AG20443 (cell line): ENCODE data around the gene QSOX2.

Experiments
- DNase-seq: peaks from one replicate; pipeline ENCODE4 v3.0.0; 2012; ENCODE audit warnings: low spot score, mixed read lengths

QSOX2 gene

DNA sequence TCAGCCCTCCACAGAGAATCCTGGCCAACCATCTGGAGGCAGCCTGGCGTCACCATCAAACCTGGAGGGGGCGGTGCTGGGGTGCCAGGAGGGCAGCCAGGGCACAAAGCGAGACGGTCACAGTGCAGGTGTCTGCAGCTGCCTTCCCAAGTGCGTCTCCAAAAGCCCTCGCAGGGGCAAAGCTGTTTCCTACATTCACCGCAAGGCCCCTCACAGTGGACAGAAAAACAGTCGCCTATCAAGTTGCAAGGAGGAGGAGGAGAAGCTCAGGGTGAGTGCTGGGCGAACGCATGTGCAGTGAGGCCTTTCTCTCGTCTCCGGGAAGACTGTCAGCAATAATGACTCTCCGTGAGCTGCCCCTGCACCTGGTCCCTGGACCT is 22.7 kb downstream of the QSOX2 start:
- no peak for DNase-seq

DNA sequence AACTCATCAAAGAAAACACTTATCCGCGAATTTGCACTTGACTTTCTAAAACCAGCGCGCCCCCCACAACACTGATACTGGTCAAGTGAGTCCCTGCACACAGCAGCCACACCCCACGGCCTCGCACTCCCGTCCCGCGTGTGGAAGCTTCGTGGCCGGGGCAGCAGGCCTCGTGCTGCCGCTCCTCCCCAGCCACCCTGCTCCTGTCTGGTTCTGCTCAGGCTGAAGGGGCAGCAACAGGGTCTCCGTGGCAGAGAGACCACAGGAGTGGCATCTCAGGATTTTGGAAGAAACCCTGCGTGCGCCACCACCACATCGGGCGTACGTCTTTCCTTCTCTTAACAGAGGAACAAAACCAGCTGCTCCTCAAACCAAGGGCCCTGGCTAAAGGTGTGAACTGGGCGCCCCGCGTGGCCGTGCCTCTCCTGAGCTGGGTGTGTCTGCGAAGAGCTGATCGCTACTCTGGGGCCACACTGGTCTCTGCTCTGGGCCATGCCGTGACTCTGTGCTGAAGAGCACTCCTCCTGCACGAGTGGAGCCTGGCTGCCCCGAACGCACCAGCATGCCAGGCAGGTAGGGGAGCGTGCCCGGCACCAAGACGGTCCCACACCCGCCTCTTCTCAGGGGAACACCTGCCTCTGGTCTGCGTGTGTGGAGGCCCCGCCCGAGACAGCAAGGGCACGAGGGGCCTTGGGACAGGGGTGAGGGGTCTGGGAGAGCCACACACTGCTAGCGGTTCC is 23.3 kb downstream of the QSOX2 start:
- no peak for DNase-seq

DNA sequence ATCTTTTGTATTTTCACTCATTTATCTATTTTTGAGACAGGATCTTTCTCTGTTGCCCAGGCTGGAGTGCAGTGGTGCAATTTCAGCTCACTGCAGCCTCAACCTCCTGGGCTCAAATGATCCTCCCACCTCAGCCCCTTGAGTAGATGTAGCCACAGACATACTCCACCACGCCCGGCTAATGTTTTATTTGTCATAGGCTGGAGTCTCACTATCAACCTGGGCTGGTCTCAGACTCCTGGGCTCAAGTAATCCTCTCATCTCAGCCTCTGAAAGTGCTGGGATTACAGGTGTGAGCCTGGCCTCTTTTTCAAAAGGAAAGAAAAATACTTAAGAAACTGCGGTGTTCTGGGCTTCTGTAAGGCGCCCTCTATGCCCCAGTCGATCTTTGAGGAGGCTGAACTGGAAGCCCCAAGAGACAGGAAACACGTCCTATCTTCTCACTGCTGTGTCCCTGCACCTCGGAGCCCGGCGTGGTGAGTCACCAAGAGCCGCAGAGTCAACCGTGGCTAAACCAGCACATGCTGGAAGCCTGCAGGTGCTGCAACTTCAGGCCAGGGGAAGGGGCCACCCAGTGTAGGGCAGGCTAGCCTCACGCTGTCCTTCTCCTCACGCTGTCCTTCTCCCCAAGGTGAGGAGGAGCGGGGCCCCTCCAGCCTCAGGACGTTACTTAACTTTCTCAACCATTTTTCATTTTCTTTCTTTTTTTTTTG is 25.4 kb downstream of the QSOX2 start:
- DNase-seq: no peak

DNA sequence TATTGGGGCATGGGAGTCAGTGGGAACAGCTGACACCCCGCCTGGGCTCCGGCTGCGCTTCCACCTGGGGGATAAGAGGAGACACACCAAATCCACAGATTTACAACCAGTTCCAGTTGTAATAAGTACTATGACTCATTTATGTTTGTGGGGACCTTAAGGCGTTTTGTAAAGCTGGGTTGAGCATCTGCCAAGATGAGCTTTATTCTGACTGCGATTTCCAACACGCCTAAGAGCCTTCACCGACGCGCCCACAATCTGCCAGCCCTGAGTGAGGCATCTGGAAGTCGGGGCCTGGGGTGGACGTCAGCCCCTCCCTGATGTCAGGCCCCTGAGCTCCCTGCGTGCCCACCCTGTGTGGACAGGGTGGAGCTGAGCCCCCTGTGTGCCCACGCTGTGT is 26.3 kb downstream of the QSOX2 start:
- DNase-seq: no peak

DNA sequence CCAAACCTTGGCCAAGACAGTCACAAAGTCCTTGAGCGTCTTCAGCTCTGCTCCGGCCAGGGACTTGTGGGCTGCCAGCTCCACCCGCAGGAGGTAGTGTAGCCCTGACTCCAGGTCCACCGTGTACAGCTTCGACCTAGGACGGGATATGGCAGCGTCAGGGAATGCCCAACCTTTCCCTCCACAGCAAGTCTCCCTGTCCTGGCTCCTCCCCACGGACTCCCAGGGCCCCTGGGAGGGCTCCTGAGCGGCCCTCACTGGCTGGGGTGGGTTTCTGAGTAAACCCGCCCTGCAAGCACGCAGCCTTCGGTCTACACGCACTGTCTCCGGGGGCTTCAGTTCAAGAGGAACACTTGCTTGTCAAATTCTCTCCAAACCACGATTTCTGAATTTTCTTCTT is 26.9 kb downstream of the QSOX2 start:
- DNase-seq: no peak

DNA sequence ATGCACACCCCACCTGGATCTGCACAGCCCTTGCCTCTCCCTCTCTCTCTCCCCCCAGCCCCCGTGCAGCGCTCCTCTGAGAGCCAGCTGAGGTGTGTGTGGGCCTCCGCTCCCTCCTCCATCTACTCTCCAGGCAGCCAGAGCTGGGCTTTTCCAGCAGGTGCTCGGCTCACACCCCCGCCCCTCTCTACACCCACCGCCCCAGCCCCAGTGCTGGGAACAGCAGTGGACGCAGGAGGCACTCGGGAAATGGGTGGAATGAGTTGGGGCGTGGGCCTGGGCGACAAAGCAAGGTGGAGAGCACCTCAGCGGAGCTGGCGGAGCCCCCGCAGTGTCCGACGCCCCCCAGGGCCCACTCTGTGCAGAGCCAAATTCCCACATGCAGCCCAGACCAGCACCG is 27.3 kb downstream of the QSOX2 start:
- no peak for DNase-seq

DNA sequence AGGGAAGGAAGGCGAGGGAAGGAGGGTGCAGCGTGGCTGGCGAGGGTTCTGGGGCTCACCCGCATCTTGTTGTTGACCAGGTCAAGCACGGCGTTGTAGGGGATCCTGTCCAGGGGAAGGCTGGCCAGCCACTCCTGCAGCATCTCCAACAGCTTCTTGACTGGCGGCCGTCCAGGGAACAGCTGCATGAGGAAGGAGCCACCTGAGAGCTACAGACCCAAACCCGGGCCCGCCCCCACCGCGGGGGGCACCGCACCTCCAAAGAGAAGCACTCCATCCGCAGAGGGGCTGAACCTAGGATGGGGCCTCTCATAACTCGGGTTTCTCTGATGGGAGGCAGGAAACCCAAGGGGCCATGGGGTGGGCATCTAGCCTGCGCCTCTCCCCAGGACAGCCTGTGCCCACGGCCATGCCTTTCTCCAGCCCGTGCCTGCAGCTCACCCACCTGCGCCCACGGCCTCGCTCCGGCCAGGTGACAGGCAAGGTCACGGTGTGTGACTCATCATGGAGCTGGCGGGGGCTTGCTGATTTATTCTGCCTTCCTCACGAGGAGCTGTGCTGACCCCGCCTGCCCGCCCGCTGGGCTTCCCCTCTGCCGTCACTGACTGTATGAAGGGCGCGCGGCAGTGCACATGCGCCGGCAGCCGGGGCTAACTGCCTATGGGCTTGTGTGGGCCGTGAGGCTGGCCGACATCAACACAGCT is 28.9 kb downstream of the QSOX2 start:
- no peak for DNase-seq

DNA sequence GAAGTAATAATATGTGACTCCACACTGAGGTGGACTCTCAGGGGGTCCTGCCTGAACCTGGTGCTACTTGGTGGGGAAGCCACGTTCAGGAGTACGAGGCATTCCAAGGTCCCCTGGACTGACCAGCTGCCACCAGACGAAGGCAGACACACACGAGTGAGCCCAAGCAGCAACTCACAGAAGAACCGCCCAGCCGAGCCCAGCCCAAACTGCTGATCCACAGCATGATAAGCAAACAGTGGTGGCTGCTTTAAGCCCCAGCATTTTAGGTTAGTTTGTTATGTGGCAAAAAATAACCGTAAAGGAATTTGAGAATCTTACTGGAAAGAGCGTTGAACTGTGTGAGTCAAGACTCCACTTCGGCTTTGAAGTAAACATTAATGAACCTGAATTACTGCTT is 31.9 kb downstream of the QSOX2 start:
- DNase-seq: no peak

DNA sequence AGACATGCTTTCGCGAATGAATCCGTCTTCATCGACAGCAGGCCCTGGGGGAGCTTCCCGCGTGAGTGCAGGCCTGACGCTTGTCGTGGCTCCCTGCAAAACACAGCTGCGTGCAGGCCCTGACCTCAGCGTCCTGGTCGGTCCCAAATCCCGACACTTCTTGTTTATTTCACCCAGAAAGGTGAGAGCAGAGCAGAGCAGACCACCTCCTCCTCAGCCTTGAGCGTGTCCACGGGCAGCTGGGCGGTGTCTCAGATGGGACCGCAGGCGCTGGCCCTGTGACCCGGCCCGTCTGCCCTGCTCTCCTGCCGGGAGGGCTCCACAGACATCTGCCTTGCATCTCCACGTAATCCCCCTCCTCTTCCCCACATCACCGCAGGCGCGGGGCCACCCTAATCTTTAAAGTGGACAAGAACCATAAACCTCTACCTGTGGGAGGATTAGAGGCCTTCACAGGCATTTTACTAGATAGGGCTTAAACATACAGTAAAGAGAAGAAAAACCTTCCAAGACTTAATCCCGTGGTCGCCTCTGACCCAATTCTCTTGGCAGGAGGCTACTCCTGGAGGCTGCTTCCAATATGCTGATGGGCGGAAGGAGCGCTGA is 33.2 kb downstream of the QSOX2 start:
- DNase-seq: no peak

DNA sequence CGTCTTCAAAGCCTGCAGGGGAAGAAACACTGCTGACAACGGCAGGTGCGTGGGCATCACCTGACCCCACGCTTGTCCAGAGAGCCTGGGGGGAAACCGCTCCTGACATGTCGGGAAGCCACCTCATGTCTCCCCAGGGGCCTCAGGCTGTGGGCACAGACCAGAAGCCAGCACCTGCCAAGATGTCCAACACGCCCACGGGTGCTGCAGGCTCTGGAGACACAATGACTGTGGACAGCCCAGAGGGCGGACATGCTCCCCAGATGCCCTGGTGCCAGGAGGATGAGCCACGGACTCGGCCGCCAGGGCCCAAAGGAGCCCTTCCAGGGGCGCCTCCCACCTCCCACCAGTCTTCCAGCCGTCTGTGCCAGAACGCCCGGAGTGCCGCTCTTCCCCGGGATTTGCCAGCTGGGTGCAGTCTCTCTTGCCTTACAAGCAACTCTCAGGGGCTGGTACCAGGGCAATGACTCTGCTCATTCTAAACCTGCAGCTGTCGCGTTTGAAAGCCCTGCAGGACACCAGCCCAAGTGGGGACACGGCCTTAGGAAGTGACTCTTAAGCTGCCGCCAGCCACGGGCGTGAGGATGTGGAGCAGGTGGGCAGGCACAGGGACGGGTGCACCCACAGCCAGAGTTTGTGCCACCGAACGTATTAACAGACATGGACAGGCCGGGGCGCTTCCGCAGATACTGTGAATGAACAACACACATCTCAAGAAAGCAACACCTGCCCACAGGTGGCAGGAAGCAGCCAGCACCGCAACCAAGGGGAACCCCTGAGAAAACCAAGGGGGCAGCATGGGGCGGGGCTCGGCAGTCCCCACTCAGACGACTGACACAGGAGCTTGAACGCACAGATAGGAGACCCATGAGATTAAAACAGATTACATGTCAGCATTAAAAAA is 33.9 kb downstream of the QSOX2 start:
- DNase-seq: no peak

DNA sequence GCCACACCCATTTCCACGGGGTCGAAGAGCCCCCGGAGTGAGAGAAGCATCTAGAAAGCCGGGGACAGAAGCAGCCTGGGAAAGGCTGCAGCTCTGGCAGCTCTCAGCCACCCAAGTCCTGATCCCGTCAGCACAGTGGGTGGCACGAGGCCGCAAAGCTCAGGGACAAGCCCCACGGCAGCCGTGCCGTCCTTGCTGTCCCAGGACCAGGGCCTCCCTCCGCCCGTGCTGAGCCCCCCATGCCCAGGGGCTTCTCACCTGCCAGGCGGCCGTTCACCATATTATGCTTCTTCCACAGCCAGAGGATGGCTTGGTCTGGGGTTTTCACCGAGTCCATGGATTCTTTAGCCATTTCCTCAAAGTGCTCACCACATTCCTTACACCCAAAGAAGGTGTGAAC is 34.6 kb downstream of the QSOX2 start:
- no peak for DNase-seq

DNA sequence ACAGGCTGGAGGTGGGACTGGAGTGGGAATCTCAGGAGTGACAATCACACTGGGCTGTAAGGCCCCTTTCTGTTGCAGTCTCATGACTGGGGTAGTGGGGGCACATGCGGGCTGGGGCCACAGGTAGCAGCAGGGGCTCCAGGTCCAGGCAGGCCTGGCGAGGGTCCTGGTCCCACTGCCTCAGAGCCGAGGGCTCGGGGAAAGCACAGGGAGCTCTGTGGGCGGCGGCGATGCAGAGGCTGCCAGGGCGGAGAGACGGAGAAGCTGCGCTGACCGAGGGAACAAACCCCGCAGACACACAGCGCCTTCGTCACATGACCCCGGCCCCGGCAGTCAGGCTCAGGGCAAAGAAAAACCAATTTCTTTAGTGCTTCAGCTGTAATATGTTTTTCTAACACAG is 35.3 kb downstream of the QSOX2 start:
- DNase-seq: no peak

DNA sequence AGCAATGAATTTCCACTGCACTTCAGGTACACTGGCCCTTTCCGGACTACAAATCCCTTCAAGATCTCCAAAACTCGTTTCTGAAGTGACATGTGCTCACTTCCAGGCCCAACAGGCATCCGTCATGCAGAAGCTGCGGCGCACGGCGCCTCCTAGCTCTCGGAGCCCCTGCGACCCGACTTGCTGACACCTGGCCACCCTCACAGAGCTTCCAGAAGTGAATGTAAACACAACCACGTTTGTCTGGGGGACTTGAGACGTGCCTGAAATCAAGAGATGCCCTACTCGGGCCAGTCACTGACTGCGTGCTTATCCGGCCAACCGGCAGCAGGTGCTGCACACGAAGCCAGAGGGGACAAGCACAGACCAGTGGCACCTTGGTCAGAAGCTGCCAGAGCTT is 35.8 kb downstream of the QSOX2 start:
- DNase-seq: no peak

DNA sequence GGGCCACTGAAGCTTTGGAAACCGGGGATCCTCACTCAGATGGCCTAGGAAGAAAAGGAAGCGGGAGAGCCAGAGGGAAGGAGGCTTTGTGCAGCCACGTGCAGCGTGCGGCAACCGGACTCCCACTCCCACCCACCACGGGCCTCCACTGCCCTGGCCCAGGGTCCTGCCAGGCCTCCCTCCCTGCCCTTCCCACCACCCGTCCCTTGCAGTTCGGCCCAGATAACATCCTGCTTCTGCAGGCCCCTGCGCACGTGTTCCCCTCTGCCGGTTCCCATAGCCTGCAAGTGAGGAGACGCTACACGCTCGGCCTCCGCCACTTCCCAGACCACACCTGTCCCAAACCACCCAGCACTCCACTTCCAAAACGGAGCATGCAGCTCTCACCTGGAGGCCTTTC is 36.4 kb downstream of the QSOX2 start:
- DNase-seq: no peak

DNA sequence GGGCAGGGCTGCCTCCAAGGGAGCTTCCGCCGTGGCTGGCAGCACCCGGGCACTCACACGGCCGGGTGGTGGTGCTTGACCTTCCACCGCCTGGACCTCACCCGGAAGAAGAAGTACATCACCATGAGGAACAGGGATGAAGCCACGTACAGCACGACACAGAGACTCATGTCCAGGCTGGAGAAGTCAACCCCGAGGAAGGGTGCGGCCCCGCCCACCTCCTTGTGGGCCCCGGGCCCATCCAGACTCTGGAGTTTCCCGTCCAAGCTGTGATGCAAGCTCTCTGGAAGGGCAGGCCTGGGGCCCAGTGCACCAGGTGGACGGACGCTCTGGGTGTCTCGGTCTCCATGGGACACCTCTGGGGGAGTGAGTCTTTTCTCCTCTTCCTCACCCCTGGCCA is 36.9 kb downstream of the QSOX2 start:
- no peak for DNase-seq

DNA sequence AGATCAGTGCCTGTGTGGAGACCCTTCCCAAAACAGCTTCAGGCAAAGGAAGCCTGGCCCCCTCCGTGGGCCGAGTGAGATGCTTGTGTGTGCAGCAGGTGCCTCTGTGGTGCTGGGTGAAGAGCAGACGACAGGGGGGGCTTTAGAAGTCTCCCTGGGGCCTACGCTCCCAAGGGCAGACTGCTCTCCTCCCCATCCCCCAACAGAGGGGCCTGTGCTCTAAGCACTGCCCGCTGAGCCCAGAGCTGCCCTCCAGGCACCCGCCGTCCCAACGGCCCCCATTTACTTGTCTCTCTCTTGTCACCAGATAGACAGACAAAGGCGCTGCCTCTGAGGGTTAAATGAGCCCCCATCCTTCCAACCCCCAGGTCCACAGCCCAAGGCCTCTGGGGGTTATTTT is 38.0 kb downstream of the QSOX2 start:
- DNase-seq: no peak

DNA sequence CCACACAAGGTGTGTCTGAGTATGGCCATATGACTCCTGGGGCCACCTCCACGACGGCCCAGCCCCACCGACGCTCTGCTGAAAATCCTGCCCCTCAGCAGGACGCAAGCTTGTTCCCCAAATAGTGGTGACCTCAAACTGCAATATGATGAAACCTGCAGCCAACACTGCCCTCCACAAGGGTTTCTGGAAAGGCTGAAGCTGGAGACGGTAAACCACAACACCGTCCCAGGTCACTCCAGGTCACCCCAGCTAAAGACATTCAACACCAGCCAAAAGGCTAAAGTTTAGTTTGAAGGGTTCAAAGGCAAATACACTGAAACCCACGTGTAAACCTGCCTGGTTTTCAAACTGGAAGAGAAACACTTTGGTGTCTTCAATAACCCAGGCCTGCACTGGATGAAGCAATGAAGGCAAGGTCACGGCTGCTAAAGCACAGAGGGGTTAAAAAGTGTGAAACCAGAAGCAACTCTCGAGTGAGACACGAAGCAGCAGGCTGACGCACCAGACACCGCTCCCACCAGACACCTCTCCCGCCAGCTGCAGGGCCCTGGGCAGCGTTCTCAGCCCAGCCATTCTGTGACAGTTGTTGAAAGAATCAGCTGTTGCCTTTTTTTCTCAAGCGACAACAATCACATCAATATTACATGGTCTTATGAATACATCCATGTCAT is 38.9 kb downstream of the QSOX2 start:
- DNase-seq: no peak

DNA sequence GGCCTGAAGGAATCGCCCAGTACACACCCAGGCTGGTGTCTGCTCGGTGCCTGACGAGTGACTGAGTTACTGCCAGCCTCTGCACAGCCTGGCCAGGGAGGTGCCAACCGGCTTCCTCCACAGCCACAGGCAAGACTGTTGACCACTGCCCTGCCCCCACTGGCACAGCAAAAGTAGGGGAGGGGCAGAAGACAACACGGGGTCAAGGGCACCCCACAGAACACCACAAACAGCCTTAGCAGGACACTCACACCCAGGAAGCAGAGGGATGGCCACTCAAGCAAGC is 40.0 kb downstream of the QSOX2 start:
- no peak for DNase-seq

DNA sequence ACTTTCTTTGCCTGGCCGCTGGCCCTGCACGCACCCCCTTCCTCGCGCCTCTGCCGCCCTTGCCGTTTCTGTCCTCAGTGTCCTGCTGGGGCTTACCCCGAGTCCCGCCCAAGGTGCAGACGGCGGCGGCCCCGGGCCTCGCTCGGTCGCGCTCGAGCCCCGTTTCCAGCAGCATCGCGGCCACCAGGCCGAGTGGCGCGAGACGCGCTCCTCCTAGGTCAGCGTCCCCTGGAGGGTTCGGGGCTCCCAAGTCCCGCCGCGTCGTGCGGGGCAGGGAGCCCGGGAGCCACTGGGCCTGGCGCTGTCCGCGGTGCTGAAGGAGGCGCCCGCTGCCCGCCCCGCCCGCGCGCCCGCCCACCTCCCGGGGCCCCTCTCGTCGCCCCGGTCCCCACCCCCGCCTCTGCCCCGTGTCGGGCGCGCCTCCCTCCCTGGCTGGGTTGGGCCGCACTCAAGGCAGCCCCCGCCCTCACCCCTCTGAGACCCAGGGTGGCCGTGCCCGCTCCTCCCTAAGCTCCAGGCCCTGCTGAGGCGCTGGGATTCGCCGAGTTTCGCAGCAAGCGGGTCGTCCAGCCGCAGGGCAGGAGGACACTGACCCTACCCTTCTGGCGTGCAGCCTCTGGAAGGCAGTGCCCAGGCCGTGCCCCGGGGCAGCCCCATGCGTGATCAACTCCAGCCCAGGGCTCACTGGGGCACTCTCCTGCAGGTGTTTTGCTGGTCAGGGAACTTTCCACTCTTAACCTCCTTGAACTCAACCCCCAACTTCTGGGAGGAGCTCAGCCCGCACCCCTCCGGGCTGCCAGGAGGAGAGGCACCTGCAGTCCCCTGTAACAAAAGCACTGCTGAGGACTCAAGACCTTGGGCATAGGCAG is 40.5 kb downstream of the QSOX2 start, which contains the start of gene LHX3:
LHX3 (minus strand) TSS at position 291 of the 869 bp plus-strand sequence; CDS start at position 175, 116 bp downstream.
- DNase-seq: peak; percentile 83

DNA sequence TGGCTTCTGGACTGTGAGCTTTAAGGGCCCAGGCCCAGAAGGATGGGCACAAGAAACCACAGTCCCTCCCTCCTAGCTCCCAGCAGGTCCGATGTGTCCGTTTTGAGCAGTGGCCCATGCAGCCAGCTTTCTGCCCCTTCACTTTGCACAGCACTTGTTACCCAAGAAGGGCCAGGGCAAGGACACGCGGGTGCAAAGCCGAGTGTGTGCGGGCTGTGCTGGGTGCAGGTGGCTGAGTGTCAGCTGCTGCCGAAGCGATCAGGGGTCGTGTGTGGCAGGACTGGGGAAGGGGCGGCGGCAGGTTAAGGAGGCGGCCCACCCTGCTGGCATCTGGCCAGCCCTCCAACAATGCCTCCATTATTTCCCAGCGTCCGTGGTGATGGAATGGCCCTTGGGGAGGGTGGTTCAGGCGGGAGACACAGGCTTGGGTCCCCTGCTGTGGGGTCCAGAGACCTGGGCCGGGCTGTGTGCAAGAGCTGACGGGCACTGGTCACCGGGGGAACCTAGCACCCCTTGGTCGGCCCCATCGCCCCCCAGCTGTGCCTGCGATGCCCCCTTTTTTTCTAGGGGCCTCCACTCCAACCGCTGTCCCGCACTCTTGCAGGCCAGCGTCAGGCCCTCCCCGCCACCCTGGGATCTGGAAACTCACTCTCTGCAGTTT is 41.3 kb downstream of the QSOX2 start:
- no peak for DNase-seq
